Inferior parietal cortex (tissue), 1 donor: ENCODE results near the gene SBK1.
"Not testable (repeated sequence)": the region's sequence is repeated elsewhere in the genome, so short reads cannot be mapped to it uniquely, and the experiment has no call there.

Source experiments
- DNase-seq: peaks from one replicate; pipeline ENCODE4 v3.0.0-alpha.2; 2016; ENCODE audit errors: extremely low spot score

SBK1 gene

DNA sequence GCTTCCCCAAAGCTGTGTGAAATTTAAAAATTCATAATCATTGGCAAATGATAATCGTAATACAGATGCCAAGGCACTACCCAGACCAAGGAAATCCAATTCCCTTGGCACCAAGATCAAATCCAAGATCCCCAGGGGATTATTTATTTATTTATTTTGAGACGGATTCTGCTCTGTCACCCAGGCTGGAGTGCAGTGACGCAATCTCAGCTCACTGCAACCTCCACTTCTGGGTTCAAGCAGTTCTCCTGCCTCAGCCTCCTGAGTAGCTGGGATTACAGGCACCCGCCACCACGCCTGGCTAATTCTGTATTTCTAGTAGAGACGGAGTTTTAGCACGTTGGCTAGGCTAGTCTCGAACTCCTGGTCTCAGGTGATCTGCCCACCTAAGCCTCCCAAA is 43.4 kb downstream of the SBK1 start:
- not testable (repeated sequence) for DNase-seq

DNA sequence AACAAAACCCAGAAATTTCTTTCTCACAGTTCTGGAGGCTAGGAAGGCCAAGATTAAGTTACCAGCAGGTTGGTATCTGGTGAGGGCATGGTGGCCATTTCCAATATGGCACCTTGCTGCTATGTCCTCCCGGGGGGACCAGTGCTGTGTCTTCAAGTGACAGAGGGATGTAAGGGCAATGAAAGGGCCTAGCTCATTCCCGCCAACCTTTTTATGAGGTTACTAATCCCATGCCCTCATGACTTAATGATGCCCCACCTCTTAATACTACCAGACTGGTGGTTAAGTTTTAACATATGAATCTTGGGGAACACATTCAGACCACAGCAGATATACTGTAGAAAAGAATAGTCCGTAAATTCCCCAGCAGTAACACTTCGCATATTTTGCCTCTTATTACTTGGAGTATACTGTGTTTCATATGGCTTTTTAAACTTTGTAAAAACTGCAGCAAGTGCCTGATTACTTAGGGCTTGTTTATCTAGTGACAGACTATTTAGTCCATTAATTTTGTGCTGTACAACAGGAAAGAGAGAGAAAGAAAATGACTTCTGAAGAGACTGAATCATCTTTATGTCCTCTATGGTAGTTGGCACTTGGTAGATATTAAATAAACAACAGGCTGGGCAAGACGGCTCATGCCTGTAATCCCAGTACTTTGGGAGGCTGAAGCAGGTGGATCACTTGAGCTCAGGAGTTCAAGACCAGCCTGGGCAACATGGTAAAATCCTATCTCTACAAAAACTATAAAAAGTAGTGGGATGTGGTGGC is 44.8 kb downstream of the SBK1 start:
- DNase-seq = not testable (repeated sequence)

DNA sequence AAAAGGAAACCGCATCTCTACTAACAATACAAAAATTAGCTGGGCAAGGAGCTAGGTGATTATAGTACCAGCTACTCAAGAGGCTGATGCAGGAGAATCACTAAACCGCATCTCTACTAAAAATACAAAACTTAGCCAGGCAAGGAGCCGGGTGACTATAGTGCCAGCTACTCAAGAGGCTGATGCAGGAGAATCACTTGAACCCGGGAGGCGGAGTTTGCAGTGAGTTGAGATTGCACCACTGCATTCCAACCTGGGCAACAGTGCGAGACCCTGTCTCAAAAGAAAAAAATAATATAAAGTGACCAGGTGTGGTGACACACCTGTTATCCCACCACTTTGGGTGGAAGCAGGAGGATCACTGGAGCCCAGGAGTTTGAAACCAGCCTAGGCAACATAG is 45.9 kb downstream of the SBK1 start:
- not testable (repeated sequence) for DNase-seq

- DNase-seq = not testable (repeated sequence)
Observed at GRCh38 chr16:28362600-28362999, 70.3 kb downstream of the SBK1 start.

DNA sequence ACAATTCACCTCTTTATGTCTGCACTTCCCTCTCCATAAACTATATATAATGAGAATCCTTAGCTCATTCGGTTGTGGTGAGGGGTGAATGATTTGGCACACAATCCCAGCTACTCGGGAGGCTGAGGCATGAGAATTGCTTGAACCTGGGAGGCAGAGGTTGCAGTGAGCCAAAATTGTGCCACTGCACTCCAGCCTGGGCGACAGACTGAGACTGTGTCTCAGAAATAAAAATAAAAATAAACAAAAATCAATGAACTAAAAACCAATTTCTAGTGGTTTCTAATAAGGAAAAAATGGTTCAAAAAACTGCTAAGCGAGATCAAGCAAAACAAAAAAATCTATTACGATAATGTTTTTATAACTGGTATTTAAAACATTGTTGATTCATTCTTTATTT is 71.1 kb downstream of the SBK1 start, which contains the start of gene NPIPB6:
Gene NPIPB6 (minus strand): TSS at position 101 of the 400 bp plus-strand sequence. CDS start 686 bp downstream, outside the sequence.
- not testable (repeated sequence) for DNase-seq

DNA sequence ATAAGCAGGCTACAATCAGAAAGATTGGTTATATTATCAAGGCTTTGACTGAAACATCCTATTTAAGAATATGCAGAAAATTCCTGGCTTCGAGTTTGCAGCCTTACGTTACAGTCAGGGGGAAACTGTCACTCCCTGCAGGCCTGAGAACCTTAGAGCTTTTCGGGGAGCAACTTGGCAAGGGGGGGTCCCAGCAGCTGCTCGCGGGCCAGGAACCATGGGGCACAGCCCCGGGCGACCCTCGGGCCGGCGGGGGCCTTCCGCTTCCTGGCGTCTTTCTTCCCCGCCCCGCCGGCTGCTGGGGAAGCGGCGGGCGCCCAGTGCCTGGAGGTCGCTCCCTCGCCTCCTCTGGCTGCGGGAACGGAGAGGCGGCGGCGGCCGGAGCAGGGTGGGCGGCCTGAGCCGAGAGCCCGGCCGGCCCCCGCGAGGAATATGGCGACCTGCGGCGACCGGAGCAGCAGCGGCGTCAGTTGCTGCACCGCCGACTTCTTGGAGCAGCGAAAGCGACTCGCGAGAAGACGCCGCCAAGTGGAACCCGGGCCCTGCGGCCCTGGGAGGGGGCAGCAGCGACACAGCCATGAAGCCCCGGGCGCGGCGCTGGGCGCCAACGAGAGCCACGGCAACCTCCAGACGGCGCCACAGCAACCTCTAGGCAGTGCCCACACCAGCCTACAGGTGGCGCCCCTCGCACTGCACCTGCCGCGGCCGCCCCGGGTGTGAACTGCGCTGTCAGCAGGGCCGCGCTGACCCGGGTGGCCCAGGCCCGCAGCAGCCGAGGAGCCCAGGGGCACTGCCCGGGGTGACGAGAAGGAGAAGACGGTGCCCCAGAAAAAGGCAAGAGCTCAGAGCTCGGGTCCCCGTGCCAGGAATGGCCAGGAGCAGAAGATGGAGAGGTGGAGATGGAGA is 72.2 kb downstream of the SBK1 start:
- DNase-seq = not testable (repeated sequence)

- not testable (repeated sequence) for DNase-seq
Observed at GRCh38 chr16:28367926-28368325, 75.6 kb downstream of the SBK1 start.
